GM19328 (cell line): ENCODE measurements around the gene MIOX.

Source experiments
- ATAC-seq: cut with Tn5 transposase; IDR thresholded peaks from one replicate; pipeline ENCODE4 v1.9.1; 2021; ENCODE audit warnings: mild to moderate bottlenecking, moderate library complexity; ENCODE audit not compliant: unreplicated experiment

Gene MIOX

GRCh38 chr22:50471962-50472361 is 14.7 kb upstream of the MIOX start:
- no peak for ATAC-seq

- ATAC-seq: no peak
These were observed 13.6 kb upstream of the MIOX start for GRCh38 chr22:50473088-50473487.

- ATAC-seq: no peak
These were observed 12.6 kb upstream of the MIOX start for GRCh38 chr22:50473855-50474671.

- peak; percentile 68 for ATAC-seq
These were observed 11.7 kb upstream of the MIOX start, which contains the start of gene SBF1 for GRCh38 chr22:50474710-50475651. Gene SBF1, minus strand, starts transcription at chr22:50475035. Its CDS starts 195 bp downstream, at chr22:50474840.

GRCh38 chr22:50475652-50476002 is 11.0 kb upstream of the MIOX start:
- ATAC-seq: no peak

- no peak for ATAC-seq
These were observed 9.8 kb upstream of the MIOX start for GRCh38 chr22:50476868-50477267.

GRCh38 chr22:50477923-50478322 is 8.7 kb upstream of the MIOX start:
- ATAC-seq: no peak

GRCh38 chr22:50479721-50480120 is 6.9 kb upstream of the MIOX start:
- no peak for ATAC-seq

- no peak for ATAC-seq
These were observed 5.6 kb upstream of the MIOX start for GRCh38 chr22:50481045-50481439.

- ATAC-seq: no peak
These were observed 5.1 kb upstream of the MIOX start, which contains the start of gene ADM2 for GRCh38 chr22:50481440-50482106. Gene ADM2, plus strand, starts transcription at chr22:50481543. Its CDS starts 305 bp downstream, at chr22:50481848.

GRCh38 chr22:50482107-50483074 is 4.3 kb upstream of the MIOX start:
- ATAC-seq: no peak

- no peak for ATAC-seq
These were observed 3.6 kb upstream of the MIOX start for GRCh38 chr22:50483106-50483505.

- ATAC-seq: no peak
These were observed 3.1 kb upstream of the MIOX start for GRCh38 chr22:50483556-50483955.

- ATAC-seq: no peak
These were observed 2.4 kb upstream of the MIOX start for GRCh38 chr22:50483977-50484853.

- no peak for ATAC-seq
These were observed 1.2 kb upstream of the MIOX start for GRCh38 chr22:50485221-50486131.

- ATAC-seq: no peak
These were observed 789 bp downstream of the MIOX start for GRCh38 chr22:50487290-50488005.

GRCh38 chr22:50488006-50488677 is 1.5 kb downstream of the MIOX start:
- no peak for ATAC-seq
